Measurements from ENCODE around the gene COX6A1. TPM values are rescaled to one million over a fixed set of nuclear protein-coding genes. Genes with fewer than 3 reads are reported as not detected.

The COX6A1 gene
- total and polyA plus RNA-seq, 2 of the 13 experiments (the other 11 are each of a cell fraction or from before 2014, with no cell fraction given), result 542 to 673 TPM

DNA sequence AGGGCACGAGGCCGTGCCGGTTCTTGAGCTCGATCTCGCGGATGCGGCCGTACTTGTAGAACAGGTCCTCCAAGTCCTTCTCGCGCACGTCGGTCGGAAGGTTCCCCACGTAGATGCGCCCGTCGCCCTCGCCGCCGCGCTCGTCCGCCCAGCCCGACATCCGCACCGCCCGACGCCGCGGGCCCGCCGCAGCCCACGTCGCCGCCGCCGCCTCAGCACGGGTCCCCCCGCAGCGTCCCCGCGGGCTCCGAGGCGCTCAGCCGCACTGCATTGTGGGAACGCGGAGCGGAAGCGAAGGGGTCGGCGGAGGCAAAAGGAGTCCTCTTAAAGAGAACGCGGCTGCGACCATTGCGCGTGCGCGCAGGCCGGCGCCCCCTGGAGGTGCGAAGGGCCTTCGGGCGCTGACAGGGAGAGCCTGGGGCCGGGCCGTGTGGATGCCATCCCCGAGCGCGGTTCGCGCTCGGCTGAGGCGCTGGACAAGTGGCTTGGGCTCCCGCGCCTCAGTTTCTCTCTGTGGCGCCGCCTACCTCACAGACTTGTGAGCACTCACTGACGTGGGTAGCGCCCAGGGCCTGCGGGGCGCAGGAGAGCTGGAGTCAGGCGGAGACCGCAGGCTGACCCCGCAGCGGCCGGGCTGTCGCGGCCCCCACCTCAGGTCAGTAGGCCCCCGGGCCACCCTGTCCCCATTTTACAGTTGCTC lies 31.7 kb downstream of the COX6A1 start, which contains the start of gene SRSF9 (continued):
- TF ChIP-seq, protein P1, sequence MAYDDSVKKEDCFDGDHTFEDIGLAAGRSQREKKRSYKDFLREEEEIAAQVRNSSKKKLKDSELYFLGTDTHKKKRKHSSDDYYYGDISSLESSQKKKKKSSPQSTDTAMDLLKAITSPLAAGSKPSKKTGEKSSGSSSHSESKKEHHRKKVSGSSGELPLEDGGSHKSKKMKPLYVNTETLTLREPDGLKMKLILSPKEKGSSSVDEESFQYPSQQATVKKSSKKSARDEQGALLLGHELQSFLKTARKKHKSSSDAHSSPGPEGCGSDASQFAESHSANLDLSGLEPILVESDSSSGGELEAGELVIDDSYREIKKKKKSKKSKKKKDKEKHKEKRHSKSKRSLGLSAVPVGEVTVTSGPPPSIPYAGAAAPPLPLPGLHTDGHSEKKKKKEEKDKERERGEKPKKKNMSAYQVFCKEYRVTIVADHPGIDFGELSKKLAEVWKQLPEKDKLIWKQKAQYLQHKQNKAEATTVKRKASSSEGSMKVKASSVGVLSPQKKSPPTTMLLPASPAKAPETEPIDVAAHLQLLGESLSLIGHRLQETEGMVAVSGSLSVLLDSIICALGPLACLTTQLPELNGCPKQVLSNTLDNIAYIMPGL (CRISPR knock-in tag; IDR thresholded peaks at IDR 0.05; ENCODE audit: borderline replicate concordance in 1 of 2, low read depth in 1 of 2), result peak; percentile 97
- TF ChIP-seq ZNF230 (CRISPR knock-in tag; IDR thresholded peaks at IDR 0.05) (peak; percentile 3; the same call in 1 of the 2 replicates), ZNF7 (CRISPR knock-in tag; IDR thresholded peaks at IDR 0.05) (no peak), ZNF296 (CRISPR knock-in tag; conservative IDR thresholded peaks at IDR 0.05) (no peak), ONECUT2 (CRISPR knock-in tag; IDR thresholded peaks at IDR 0.05) (no peak), EZH2 (conservative IDR thresholded peaks at IDR 0.05; ENCODE audit: low read depth, low read length) (no peak), SIN3B (IDR thresholded peaks at IDR 0.05; ENCODE audit: low read length) (no peak), ZNF660 (CRISPR knock-in tag; IDR thresholded peaks at IDR 0.05; ENCODE audit: borderline replicate concordance, low read depth) (no peak), CCAR2 (optimal IDR thresholded peaks at IDR 0.05; ENCODE audit: low read depth, low read length) (no peak), MATR3 (CRISPR knock-in tag; IDR thresholded peaks at IDR 0.05) (no peak), IRF2 (CRISPR knock-in tag; IDR thresholded peaks at IDR 0.05) (peak; percentile 68; the same call in 1 of the 2 replicates), ZNF83 (CRISPR knock-in tag; IDR thresholded peaks at IDR 0.05; ENCODE audit: borderline replicate concordance) (no peak), NCOR1 (IDR thresholded peaks at IDR 0.05; ENCODE audit: borderline replicate concordance, low read length) (no peak), HNRNPLL (IDR thresholded peaks at IDR 0.05; ENCODE audit: low read depth, low read length, poor library complexity, severe bottlenecking) (peak; percentile 69)
- TF ChIP-seq, protein P2, sequence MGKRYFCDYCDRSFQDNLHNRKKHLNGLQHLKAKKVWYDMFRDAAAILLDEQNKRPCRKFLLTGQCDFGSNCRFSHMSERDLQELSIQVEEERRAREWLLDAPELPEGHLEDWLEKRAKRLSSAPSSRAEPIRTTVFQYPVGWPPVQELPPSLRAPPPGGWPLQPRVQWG (CRISPR knock-in tag; IDR thresholded peaks at IDR 0.05; ENCODE audit: borderline replicate concordance, low read depth), result no peak
- TF ChIP-seq, protein P3, sequence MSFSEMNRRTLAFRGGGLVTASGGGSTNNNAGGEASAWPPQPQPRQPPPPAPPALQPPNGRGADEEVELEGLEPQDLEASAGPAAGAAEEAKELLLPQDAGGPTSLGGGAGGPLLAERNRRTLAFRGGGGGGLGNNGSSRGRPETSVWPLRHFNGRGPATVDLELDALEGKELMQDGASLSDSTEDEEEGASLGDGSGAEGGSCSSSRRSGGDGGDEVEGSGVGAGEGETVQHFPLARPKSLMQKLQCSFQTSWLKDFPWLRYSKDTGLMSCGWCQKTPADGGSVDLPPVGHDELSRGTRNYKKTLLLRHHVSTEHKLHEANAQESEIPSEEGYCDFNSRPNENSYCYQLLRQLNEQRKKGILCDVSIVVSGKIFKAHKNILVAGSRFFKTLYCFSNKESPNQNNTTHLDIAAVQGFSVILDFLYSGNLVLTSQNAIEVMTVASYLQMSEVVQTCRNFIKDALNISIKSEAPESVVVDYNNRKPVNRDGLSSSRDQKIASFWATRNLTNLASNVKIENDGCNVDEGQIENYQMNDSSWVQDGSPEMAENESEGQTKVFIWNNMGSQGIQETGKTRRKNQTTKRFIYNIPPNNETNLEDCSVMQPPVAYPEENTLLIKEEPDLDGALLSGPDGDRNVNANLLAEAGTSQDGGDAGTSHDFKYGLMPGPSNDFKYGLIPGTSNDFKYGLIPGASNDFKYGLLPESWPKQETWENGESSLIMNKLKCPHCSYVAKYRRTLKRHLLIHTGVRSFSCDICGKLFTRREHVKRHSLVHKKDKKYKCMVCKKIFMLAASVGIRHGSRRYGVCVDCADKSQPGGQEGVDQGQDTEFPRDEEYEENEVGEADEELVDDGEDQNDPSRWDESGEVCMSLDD (CRISPR knock-in tag; IDR thresholded peaks at IDR 0.05; ENCODE audit: borderline replicate concordance), result no peak
- TF ChIP-seq, protein P4, sequence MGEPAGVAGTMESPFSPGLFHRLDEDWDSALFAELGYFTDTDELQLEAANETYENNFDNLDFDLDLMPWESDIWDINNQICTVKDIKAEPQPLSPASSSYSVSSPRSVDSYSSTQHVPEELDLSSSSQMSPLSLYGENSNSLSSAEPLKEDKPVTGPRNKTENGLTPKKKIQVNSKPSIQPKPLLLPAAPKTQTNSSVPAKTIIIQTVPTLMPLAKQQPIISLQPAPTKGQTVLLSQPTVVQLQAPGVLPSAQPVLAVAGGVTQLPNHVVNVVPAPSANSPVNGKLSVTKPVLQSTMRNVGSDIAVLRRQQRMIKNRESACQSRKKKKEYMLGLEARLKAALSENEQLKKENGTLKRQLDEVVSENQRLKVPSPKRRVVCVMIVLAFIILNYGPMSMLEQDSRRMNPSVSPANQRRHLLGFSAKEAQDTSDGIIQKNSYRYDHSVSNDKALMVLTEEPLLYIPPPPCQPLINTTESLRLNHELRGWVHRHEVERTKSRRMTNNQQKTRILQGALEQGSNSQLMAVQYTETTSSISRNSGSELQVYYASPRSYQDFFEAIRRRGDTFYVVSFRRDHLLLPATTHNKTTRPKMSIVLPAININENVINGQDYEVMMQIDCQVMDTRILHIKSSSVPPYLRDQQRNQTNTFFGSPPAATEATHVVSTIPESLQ (CRISPR knock-in tag; conservative IDR thresholded peaks at IDR 0.05), result 0 out of 2 replicates have a peak, but pooled peaks have one; percentile 56
- TF ChIP-seq, protein P5, sequence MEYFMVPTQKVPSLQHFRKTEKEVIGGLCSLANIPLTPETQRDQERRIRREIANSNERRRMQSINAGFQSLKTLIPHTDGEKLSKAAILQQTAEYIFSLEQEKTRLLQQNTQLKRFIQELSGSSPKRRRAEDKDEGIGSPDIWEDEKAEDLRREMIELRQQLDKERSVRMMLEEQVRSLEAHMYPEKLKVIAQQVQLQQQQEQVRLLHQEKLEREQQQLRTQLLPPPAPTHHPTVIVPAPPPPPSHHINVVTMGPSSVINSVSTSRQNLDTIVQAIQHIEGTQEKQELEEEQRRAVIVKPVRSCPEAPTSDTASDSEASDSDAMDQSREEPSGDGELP (IDR thresholded peaks at IDR 0.05; ENCODE audit: borderline replicate concordance, low read depth), result no peak
- TF ChIP-seq, protein P6, sequence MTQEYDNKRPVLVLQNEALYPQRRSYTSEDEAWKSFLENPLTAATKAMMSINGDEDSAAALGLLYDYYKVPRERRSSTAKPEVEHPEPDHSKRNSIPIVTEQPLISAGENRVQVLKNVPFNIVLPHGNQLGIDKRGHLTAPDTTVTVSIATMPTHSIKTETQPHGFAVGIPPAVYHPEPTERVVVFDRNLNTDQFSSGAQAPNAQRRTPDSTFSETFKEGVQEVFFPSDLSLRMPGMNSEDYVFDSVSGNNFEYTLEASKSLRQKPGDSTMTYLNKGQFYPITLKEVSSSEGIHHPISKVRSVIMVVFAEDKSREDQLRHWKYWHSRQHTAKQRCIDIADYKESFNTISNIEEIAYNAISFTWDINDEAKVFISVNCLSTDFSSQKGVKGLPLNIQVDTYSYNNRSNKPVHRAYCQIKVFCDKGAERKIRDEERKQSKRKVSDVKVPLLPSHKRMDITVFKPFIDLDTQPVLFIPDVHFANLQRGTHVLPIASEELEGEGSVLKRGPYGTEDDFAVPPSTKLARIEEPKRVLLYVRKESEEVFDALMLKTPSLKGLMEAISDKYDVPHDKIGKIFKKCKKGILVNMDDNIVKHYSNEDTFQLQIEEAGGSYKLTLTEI (CRISPR knock-in tag; conservative IDR thresholded peaks at IDR 0.05), result no peak

Measured in HepG2 (cell line).